Neural cell (in vitro differentiated cells): ENCODE measurements around the gene SKIC3. TPM values are rescaled to one million over a fixed set of nuclear protein-coding genes. Genes with fewer than 3 reads are reported as not detected.

Source experiments
- H2AFZ ChIP-seq: fragments of 200-600, 300-800 bp; sonication (generic), shearing (Covaris generic); 2 replicates; pipeline ENCODE4 v1.6.0; 2014; ENCODE audit warnings: low read depth, mild to moderate bottlenecking, antibody characterized with exemption, low read length, moderate library complexity
- H3F3A ChIP-seq: fragments of 200-600 bp; shearing (Covaris generic); 2 replicates; pipeline ENCODE4 v1.6.1; 2016; ENCODE audit warnings: mild to moderate bottlenecking, moderate library complexity, mixed read lengths, antibody characterized with exemption, low read length; ENCODE audit not compliant: insufficient read depth, poor library complexity, severe bottlenecking
- H3K27ac ChIP-seq: fragments of 200-600, 300-800 bp; sonication (generic), shearing (Covaris generic); 2 replicates; pipeline ENCODE4 v1.5.1; 2014; ENCODE audit warnings: mild to moderate bottlenecking, low read length, moderate library complexity
- H3K27me3 ChIP-seq: fragments of 300-800, 200-600 bp; sonication (generic), shearing (Covaris generic); 2 replicates; pipeline ENCODE4 v1.6.0; 2014; ENCODE audit warnings: mild to moderate bottlenecking, low read depth, low read length, moderate library complexity; ENCODE audit not compliant: insufficient read depth
- H3K36me3 ChIP-seq: fragments of 300-800, 200-600 bp; sonication (generic), shearing (Covaris generic); 2 replicates; pipeline ENCODE4 v1.5.1; 2014; ENCODE audit warnings: mild to moderate bottlenecking, antibody characterized with exemption, low read length, moderate library complexity; ENCODE audit not compliant: insufficient read depth
- H3K4me2 ChIP-seq: fragments of 300-800, 200-600 bp; sonication (generic), shearing (Covaris generic); 2 replicates; pipeline ENCODE4 v1.6.0; 2014; ENCODE audit warnings: mild to moderate bottlenecking, low read length
- H3K4me3 ChIP-seq: fragments of 300-800, 200-600 bp; sonication (generic), shearing (Covaris generic); 2 replicates; pipeline ENCODE4 v1.5.1; 2014; ENCODE audit warnings: mild to moderate bottlenecking, low read length, moderate library complexity
- H3K79me2 ChIP-seq: fragments of 200-600 bp; shearing (Covaris generic); replicated peaks from 2 replicates; pipeline ENCODE4 v1.6.0; 2014; ENCODE audit warnings: mild to moderate bottlenecking, low read length, moderate library complexity; ENCODE audit not compliant: insufficient read depth
- H3K9ac ChIP-seq: fragments of 300-800, 200-600 bp; sonication (generic), shearing (Covaris generic); 2 replicates; pipeline ENCODE4 v1.6.1; 2016; ENCODE audit warnings: mild to moderate bottlenecking, low read length, mixed read lengths
- H3K9me2 ChIP-seq: fragments of 200-600 bp; shearing (Covaris generic); 2 replicates; pipeline ENCODE4 v1.6.1; 2016; ENCODE audit warnings: mild to moderate bottlenecking, low read length, mixed read lengths; ENCODE audit not compliant: insufficient read depth
- H3K9me3 ChIP-seq: fragments of 200-600, 300-800 bp; sonication (generic), shearing (Covaris generic); 2 replicates; pipeline ENCODE4 v1.6.1; 2016; ENCODE audit warnings: mild to moderate bottlenecking, mixed run types, low read length, moderate library complexity, mixed read lengths
- H4K20me1 ChIP-seq: fragments of 200-600 bp; shearing (Covaris generic); 2 replicates; pipeline ENCODE4 v1.6.1; 2016; ENCODE audit warnings: mild to moderate bottlenecking, mixed run types; ENCODE audit not compliant: insufficient read depth
- EP300 ChIP-seq: fragments of 450-650 bp; conservative IDR thresholded peaks from 2 replicates; pipeline ENCODE4 v1.6.1; 2014; ENCODE audit warnings: antibody characterized with exemption, mild to moderate bottlenecking, moderate library complexity; ENCODE audit not compliant: poor library complexity, severe bottlenecking
- EZH2 ChIP-seq: fragments of 200-600, 300-800 bp; shearing (Covaris generic), sonication (generic); IDR thresholded peaks from 2 replicates; pipeline ENCODE4 v1.6.1; 2014; ENCODE audit warnings: antibody characterized with exemption, low read length, borderline replicate concordance, mild to moderate bottlenecking; ENCODE audit not compliant: insufficient read depth, poor library complexity, severe bottlenecking
- MXI1 ChIP-seq: fragments of 450-650 bp; conservative IDR thresholded peaks from 2 replicates; pipeline ENCODE4 v1.6.1; 2014; ENCODE audit warnings: antibody characterized with exemption, mild to moderate bottlenecking; ENCODE audit not compliant: poor library complexity, severe bottlenecking
- POLR2AphosphoS5 ChIP-seq: IDR thresholded peaks from 2 replicates; pipeline ENCODE4 v1.6.1; 2012
- RAD21 ChIP-seq: fragments of 450-650 bp; conservative IDR thresholded peaks from 2 replicates; pipeline ENCODE4 v1.6.1; 2014; ENCODE audit warnings: antibody characterized with exemption, mild to moderate bottlenecking, moderate library complexity
- REST ChIP-seq: IDR thresholded peaks from 2 replicates; pipeline ENCODE4 v1.6.1; 2012; ENCODE audit warnings: borderline replicate concordance
- SMC3 ChIP-seq: fragments of 450-650 bp; conservative IDR thresholded peaks from 2 replicates; pipeline ENCODE4 v1.6.1; 2014; ENCODE audit warnings: antibody characterized with exemption, mild to moderate bottlenecking, moderate library complexity; ENCODE audit not compliant: poor library complexity
- TAF1 ChIP-seq: IDR thresholded peaks from 2 replicates; pipeline ENCODE4 v1.6.1; 2012; ENCODE audit warnings: low read depth
- polyA plus RNA-seq: library from polyadenylated mRNA; depleted of rRNA; stranded (reverse); fragments of >200 nt; gene quantifications from 2 replicates; pipeline ENCODE4 v1.2.3, GENCODE V29; 2014
- TF ChIP-seq, protein P1 (sequence below): fragments of 450-650 bp; IDR thresholded peaks from 2 replicates; pipeline ENCODE4 v1.5.1; 2014; ENCODE audit warnings: antibody characterized with exemption, mild to moderate bottlenecking, moderate library complexity; ENCODE audit not compliant: poor library complexity, severe bottlenecking

Gene SKIC3
- polyA plus RNA-seq, 1 donor from 2014 or later: 145 TPM

GRCh38 chr5:95511606-95512005 is 43.2 kb downstream of the SKIC3 start:
- no peak for TF ChIP-seq MXI1
- TF ChIP-seq REST: no peak
- TF ChIP-seq, protein P1, sequence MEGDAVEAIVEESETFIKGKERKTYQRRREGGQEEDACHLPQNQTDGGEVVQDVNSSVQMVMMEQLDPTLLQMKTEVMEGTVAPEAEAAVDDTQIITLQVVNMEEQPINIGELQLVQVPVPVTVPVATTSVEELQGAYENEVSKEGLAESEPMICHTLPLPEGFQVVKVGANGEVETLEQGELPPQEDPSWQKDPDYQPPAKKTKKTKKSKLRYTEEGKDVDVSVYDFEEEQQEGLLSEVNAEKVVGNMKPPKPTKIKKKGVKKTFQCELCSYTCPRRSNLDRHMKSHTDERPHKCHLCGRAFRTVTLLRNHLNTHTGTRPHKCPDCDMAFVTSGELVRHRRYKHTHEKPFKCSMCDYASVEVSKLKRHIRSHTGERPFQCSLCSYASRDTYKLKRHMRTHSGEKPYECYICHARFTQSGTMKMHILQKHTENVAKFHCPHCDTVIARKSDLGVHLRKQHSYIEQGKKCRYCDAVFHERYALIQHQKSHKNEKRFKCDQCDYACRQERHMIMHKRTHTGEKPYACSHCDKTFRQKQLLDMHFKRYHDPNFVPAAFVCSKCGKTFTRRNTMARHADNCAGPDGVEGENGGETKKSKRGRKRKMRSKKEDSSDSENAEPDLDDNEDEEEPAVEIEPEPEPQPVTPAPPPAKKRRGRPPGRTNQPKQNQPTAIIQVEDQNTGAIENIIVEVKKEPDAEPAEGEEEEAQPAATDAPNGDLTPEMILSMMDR: no peak
- no peak for TF ChIP-seq RAD21
- no peak for TF ChIP-seq TAF1
- TF ChIP-seq EP300: no peak
- no peak for TF ChIP-seq SMC3
- TF ChIP-seq EZH2: no peak
- no peak for TF ChIP-seq POLR2AphosphoS5
- Histone ChIP-seq H3K36me3 (peaks cover 12% of the 10 kb centered on the region), H3K9ac (no peak overlapping the region), H3K4me2 (no peak overlapping the region), H2AFZ (no peak overlapping the region), H3K27me3 (no peaks in the 10 kb centered on the region), H3K4me3 (no peak overlapping the region), H4K20me1 (no peaks in the 10 kb centered on the region), H3K79me2 (no peaks in the 10 kb centered on the region), H3F3A (no peaks in the 10 kb centered on the region), H3K27ac (no peak overlapping the region), H3K9me2 (no peaks in the 10 kb centered on the region), H3K9me3 (no peaks in the 10 kb centered on the region)

- H3K4me3 ChIP-seq: no peak overlapping the region
- no peaks in the 10 kb centered on the region for H3K79me2 ChIP-seq
- peaks cover 5% of the 10 kb centered on the region for H3K36me3 ChIP-seq
- H3K9me2 ChIP-seq: no peaks in the 10 kb centered on the region
- no peak for TF ChIP-seq EZH2
- TF ChIP-seq MXI1: no peak
- no peak for TF ChIP-seq POLR2AphosphoS5
- TF ChIP-seq SMC3: no peak
- no peak for TF ChIP-seq REST
- no peak for TF ChIP-seq TAF1
- TF ChIP-seq EP300: no peak
- no peak for TF ChIP-seq RAD21
- TF ChIP-seq, protein P1: no peak
- no peaks in the 10 kb centered on the region for H3K9me3 ChIP-seq
- H2AFZ ChIP-seq: no peak overlapping the region
- no peak overlapping the region for H3K4me2 ChIP-seq
- H3K27ac ChIP-seq: no peak overlapping the region
- H4K20me1 ChIP-seq: no peaks in the 10 kb centered on the region
- H3F3A ChIP-seq: no peaks in the 10 kb centered on the region
- H3K27me3 ChIP-seq: no peaks in the 10 kb centered on the region
- no peak overlapping the region for H3K9ac ChIP-seq
These were observed 46.2 kb downstream of the SKIC3 start for GRCh38 chr5:95508550-95508949.
